ENCODE measurements around the gene VWF.

The VWF gene

DNA sequence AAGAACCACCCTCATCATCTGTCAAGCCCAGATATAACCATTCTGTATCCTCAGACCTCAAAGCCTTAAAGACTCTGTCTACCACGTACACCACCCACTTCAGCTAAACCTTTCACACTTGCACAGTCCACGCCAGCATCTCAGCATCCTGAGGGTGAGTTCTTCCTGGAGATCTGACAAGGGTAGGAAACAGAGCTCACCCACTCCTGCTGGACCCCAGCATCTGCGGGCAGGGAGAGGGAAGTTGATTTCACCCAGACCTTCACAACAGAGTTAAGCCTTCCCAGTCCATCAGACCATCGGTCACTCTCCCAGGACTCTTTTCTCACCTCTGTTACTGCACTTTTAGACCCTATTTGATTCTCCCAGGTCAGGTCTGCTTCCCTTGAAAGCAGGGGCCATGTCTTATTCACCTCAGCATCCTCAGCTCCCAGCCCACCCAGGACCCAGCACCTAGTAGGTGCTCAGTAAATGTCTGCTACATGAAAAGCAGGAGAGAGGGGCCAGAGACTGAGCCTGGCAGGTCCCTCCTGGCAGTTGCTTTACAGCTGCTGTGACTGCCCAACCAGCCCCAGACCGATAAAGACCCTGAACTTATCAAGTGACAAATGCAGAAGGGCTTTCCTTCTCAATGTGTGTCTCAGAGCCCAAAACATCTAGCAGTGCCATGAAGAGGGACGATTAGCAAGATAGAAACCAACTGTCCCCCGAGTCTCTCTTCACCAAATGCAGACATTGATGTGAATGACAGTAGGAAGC lies 213.5 kb downstream of the VWF start:
- DNase-seq (ENCODE audit: low spot score): no peak

DNA sequence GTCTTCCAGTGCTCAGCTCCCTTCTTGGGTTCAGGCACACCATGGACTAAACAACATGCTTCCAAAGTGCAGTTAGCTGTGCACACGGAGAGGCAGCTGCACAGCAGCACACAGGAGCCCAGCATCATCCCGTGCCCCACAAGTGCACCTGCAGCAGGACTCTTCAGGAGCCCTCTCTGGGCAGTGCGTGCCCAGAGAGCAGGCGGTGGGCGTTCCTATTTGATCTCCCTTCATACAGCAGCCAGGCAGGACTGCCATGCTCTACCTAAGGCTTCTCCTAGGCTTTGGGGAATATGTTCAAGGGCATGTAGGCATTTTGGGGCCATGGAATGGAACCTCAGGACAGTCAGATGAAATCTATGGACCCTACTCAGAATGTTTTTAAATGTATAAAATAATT lies 214.9 kb downstream of the VWF start:
- DNase-seq (ENCODE audit: low spot score): no peak

DNA sequence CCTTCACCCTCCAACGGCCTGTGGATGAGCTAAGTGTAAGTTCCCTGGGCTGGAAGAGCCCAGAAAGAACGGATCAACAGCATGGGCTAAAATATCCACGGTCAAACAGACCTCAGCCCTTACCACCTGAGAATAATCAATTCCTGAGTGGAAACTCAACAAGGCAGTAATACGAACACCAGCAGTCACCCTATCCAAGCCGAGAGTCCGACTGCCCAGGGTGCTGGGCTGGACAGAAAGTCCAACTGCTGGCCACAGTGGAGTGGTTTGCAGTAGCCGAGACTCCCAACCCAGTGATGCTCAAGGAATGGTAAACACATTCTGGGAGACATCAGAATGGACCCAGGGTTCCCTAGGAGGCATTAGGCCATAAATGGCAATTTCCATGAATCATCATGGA lies 216.2 kb downstream of the VWF start:
- no peak for DNase-seq (ENCODE audit: low spot score)

DNA sequence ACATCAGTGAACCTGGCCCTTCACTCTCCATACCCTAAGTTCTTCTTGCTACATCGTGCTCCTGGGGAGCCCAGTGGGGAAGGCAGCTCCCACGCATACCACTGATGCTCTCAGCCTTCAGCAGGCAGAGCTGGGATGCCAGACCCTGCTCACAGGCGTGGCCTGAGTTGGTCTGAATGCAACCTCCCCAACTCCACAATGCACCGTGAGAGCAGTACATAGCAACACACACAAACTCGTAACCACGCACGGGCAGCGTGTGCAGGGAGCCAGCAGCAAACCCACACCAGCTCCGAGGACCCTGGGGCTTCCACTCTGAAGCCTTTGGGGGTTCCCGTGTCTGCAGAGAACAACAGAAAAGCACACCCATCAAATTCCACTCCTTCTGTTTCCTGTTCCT lies 216.7 kb downstream of the VWF start:
- DNase-seq (ENCODE audit: low spot score): no peak

DNA sequence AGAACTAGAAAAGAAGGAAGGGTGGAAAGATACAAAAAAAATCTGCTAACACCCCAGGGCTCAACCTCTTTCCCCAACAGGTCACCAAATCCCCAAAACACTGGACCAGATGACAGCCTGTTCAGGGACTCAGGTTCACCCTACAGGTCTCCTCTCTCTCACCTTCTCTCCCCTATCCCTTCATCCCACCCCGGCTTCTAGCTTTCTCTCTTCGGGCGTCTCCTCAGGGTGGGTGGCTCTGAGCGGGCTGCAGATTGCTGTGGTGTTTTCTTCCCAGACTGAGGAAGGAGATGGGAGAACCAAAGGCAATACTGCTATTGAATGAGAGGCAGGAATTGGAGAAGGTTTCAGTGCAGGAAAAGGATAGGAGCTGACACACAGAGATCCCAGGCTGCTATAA lies 218.7 kb downstream of the VWF start:
- no peak for DNase-seq (ENCODE audit: low spot score)

DNA sequence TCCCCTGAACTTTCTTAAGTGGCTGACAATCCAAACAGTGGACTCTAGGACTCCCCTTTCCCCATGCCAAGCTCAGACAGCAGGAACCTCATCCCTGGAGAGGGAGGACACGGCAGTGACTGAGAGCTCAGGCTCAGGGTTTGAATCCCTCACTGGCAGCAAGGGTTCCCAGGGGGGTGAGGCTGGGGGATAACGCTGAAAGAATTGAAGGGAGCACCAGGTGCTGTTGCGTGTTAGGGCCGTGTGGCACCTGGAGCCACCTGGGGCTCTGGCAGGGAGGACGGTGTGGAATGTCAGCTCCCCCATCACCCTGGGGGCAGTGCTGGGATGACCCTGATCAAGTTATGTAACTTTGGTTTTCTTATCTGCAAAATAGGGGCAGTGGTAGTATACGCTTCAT lies 219.5 kb downstream of the VWF start:
- DNase-seq (ENCODE audit: low spot score): no peak

DNA sequence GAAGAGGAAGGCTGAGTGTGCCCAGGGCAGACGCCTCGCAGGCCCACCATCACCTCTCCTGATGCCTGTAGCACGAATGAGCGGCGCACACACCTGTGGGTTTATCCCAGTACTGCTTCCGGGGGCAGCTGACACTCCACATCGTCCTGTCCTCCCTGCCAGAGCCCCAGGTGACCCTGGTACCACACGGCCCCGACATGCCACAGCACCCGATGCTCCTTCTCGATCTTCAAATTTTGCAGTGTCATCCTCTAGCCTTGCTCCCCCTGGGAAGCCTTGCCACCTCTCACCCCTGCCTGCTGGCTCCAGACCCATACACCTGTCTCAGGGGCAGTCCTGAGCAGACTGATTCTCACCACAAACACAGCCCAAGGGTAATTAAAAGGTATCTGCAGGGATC lies 220.0 kb downstream of the VWF start:
- DNase-seq (ENCODE audit: low spot score): no peak

DNA sequence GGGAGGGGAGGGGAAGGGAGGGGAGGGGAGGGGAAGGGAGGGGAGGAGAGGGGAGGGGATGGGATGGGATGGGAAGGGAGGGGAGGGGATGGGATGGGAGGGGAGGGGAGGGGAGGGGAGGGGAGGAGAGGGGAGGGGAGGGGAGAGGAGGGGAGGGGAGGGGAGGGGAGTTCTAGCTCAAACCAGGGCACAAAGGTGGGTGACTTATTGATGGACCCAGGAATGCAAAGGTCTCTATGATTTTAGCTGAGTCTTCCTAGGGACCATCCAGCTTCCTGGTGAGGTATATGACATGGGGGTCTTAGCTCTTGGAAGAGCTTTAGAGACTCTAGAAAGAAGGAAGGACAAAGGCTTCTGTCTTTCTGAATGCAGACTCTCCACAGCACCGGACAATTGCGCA lies 221.7 kb downstream of the VWF start:
- DNase-seq (ENCODE audit: low spot score): no peak

DNA sequence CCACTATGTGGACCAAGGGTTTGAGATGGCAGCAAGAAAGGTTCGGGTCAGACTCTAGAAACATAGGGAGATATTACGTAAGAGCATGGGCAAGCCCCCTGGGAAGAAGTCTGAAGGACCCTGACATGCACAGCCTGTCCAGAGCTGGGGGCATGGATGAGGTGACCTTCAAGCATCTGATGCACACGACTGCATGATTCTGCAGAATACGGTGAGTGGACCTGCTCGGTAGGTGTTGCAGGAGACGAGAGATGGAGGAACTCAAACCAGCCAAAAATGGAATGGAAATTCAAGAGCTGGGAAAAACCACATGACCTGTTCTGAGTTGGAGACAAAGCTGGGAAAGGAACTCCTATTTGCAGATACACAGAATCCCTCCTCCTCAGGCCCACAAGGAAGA lies 223.1 kb downstream of the VWF start:
- DNase-seq (ENCODE audit: low spot score): no peak

DNA sequence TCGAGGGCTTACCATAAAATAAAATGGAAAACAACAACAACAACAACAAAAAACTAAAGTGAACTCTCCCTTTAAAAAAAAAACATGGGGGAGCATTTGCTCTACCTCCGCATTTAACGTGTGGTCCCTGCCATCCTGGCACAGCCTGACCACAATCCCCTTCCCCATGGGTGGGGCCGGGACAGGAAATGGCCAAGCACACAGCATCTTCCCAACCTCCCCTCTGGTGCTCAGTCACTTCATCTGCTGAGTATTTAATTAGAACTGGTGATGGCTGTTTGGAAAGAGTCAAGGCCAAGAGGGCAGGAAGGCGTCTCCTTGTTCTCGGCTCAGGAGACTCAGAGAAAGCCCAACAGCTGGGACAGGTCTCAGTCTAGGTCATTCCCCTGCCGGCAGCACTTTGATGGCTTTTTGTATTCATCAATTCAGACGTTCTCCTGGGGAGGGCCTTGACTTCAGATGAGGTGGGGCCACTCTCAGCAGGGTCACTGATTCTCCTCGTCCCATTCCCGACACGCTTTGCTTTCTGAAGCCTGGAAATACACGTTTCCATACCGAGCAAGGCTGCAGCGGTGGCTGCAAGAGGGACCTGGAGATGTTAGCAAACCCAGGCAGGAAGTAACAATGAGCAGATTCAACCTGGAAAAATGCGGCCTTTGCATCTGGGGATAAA lies 223.8 kb downstream of the VWF start:
- no peak for DNase-seq (ENCODE audit: low spot score)

DNA sequence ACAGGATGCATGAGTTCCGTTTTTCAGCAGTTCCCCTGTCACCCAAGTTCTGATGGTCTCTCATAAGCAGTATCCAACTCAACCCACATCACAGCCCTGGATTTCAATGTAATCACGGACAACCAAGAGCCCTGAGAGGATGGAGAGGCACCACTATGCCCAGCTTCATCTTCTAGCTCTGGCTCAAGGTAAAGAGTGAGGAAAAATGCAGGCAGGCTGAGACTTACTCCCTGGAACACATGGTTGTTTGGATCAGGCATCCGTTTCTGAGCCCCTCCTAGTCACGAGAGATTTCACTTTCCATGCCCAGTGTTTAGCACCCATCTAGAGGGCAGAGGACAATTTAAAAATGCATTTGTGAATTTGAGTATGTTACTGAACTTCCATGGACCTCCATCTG lies 224.4 kb downstream of the VWF start:
- no peak for DNase-seq (ENCODE audit: low spot score)

DNA sequence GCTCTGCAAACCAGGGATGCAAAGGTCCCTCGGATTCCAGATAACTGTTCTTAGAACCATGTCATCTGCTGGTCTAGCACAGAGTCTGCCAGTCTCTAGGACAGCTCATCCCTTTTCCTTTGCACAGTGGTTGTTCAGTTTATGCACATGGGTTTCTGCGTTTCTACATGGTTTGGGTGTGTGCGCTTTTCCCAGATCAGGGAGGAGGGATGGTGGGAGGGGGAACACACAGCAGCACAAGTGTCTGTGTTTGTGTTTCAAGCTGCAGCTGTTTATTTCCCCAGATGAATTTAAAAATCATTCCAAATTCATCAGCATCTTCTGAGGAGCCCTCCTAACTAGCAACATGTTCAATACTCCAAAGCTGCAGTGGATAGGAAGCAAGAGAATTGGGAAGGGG lies 224.8 kb downstream of the VWF start:
- DNase-seq (ENCODE audit: low spot score): no peak

DNA sequence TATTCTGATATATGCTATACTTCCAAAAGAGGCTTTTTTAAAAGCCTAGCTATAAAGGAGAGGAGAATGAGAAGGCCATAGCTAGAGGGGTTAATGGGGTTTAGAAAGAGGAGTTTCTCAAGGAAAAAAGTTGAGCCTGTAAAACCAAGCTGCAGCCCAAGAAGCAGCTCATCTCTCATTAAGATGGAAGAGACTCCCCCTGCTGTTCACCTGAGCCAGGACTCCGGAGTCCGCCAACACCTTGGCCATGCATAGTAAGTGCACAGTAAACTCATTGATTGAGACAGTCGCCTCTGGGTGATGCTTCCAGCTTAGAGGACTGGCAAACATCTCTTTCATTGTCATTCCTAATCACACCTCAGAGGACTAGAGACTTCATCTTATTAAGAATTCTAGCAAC lies 225.6 kb downstream of the VWF start:
- DNase-seq (ENCODE audit: low spot score): no peak

All from hematopoietic multipotent progenitor cell treated with erythropoietin and hydrocortisone succinate and interleukin-3 and kit ligand, for 17 days (in vitro differentiated cells).